Brain microvascular endothelial cell (primary cell): ENCODE measurements around the gene ITGB4.

Experiments
- DNase-seq: peaks from one replicate; pipeline ENCODE4 v3.0.0-alpha.2; 2020
- H3K27ac ChIP-seq: fragments of 250-450 bp; sonication (Bioruptor Pico); 2 replicates; pipeline ENCODE4 v1.5.1; 2020; ENCODE audit warnings: mild to moderate bottlenecking, moderate library complexity
- H3K27me3 ChIP-seq: fragments of 250-450 bp; sonication (Bioruptor Pico); replicated peaks from 2 replicates; pipeline ENCODE4 v1.5.1; 2020; ENCODE audit warnings: mild to moderate bottlenecking
- H3K36me3 ChIP-seq: fragments of 250-450 bp; sonication (Bioruptor Pico); replicated peaks from 2 replicates; pipeline ENCODE4 v1.5.1; 2020; ENCODE audit warnings: mild to moderate bottlenecking
- H3K4me3 ChIP-seq: 2 replicates; pipeline ENCODE4 v1.5.1; 2011; ENCODE audit warnings: low read depth, mild to moderate bottlenecking, control low read depth, low read length, moderate library complexity
- in situ Hi-C: cut with HindIII; loops from 2 replicates; pipeline ENCODE4 v1.10.0; 2017; ENCODE audit warnings: low sequenced_read_pairs, low pct_ligation_motif_present
- TF ChIP-seq, protein P1 (sequence below): IDR thresholded peaks from 2 replicates; pipeline ENCODE4 v1.5.1; 2011; ENCODE audit warnings: low read depth, mild to moderate bottlenecking, moderate library complexity, low read length, control low read depth, inconsistent platforms; ENCODE audit errors: missing control alignments

Gene ITGB4

GRCh38 chr17:75784473-75785015 lies 63.3 kb downstream of the ITGB4 start, which contains the start of gene UNK:
Gene UNK (plus strand): TSS chr17:75784806. CDS start chr17:75784881, 75 bp downstream.
- TF ChIP-seq, protein P1, sequence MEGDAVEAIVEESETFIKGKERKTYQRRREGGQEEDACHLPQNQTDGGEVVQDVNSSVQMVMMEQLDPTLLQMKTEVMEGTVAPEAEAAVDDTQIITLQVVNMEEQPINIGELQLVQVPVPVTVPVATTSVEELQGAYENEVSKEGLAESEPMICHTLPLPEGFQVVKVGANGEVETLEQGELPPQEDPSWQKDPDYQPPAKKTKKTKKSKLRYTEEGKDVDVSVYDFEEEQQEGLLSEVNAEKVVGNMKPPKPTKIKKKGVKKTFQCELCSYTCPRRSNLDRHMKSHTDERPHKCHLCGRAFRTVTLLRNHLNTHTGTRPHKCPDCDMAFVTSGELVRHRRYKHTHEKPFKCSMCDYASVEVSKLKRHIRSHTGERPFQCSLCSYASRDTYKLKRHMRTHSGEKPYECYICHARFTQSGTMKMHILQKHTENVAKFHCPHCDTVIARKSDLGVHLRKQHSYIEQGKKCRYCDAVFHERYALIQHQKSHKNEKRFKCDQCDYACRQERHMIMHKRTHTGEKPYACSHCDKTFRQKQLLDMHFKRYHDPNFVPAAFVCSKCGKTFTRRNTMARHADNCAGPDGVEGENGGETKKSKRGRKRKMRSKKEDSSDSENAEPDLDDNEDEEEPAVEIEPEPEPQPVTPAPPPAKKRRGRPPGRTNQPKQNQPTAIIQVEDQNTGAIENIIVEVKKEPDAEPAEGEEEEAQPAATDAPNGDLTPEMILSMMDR, result no peak
- H3K27ac ChIP-seq, result peak within 1 kb of the TSS; percentile 100
- in situ Hi-C loops, result no loop called here

GRCh38 chr17:75785016-75785890 lies 64.0 kb downstream of the ITGB4 start:
- Histone ChIP-seq H3K27ac (peak overlapping the region; percentile 100), H3K36me3 (no peaks in the 10 kb centered on the region), H3K4me3 (peak overlapping the region; percentile 79), H3K27me3 (no peaks in the 10 kb centered on the region)
- TF ChIP-seq, protein P1, result no peak
- DNase-seq, result peak; percentile 81
- in situ Hi-C loops, result no loop called here

More at GRCh38 chr17:75784473-75785015, 63.3 kb downstream of the ITGB4 start, which contains the start of gene UNK:
- Histone ChIP-seq H3K36me3 (no peaks in the 10 kb centered on the region), H3K27me3 (no peaks in the 10 kb centered on the region), H3K4me3 (peak within 1 kb of the TSS; percentile 79)
- peak; percentile 99 for DNase-seq

- in situ Hi-C loops, result no loop called here
- H3K27me3 ChIP-seq, result no peaks in the 10 kb centered on the region
- TF ChIP-seq, protein P1, result no peak
- no peak overlapping the region for H3K4me3 ChIP-seq
- no peak overlapping the region for H3K27ac ChIP-seq
- DNase-seq, result no peak
- H3K36me3 ChIP-seq, result peaks cover 4% of the 10 kb centered on the region
Measured at GRCh38 chr17:75791254-75791653, 70.0 kb downstream of the ITGB4 start.

- TF ChIP-seq, protein P1, result no peak
- H3K4me3 ChIP-seq, result no peak overlapping the region
- in situ Hi-C loops, result no loop called here
- H3K27me3 ChIP-seq, result no peaks in the 10 kb centered on the region
- H3K36me3 ChIP-seq, result peaks cover 9% of the 10 kb centered on the region
- no peak overlapping the region for H3K27ac ChIP-seq
- DNase-seq, result no peak
Measured at GRCh38 chr17:75793460-75793859, 72.2 kb downstream of the ITGB4 start.

- H3K27ac ChIP-seq, result no peak overlapping the region
- in situ Hi-C loops, result no loop called here
- no peak overlapping the region for H3K4me3 ChIP-seq
- peaks cover 16% of the 10 kb centered on the region for H3K36me3 ChIP-seq
- DNase-seq, result no peak
- TF ChIP-seq, protein P1, result no peak
- H3K27me3 ChIP-seq, result no peaks in the 10 kb centered on the region
Measured at GRCh38 chr17:75795820-75796607, 74.8 kb downstream of the ITGB4 start.
